ENCODE data around the gene KIF16B. TPM values are rescaled to one million over a fixed set of nuclear protein-coding genes. Genes with fewer than 3 reads are reported as not detected.

Gene KIF16B
- total RNA-seq, 4 donors from 2014 or later = 15.7 to 29.0 (median 19.3) TPM

DNA sequence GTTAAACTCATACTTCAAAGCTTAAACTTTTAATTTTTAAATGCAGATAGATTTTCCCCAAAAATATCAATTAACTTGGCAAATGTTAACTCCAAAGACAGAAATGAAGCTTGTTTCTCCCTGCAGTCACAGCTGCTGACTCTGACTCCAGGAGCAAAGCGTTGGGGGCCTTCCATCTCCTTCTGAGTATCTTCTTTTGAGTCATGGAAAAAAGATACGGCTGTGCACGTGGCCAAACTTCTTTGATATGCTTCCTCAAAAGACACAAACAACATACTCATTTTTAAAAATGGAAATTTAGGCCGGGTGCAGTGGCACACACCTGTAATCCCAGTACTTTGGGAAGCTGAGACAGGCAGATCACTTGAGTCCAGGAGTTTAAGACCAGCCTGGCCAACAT, 28.3 kb downstream of the KIF16B start:
- DNase-seq (ENCODE audit: low spot score) (no peak), ATAC-seq (ENCODE audit: low FRiP score) (no peak)
- TF ChIP-seq CTCF (IDR thresholded peaks at IDR 0.05) = no peak

DNA sequence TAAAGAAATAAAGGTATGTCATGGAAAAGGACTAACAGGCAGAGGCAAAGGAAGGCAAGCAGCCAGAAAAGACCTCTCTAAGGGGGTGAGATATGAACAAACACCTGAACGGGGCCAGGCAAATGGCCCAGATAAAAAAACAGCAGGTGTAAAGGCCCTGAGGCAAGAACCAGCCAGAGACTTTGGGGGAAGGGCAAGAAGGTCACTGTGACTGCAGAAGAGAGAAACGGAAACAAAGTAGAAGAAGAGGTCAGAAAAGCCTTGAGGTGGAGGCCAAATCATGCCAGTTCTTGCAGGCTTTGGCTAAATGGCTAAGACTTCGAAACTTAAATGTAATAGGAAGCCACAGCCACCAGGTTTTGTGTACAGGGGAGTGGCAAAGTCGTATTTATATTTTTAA, 30.8 kb downstream of the KIF16B start:
- DNase-seq (ENCODE audit: low spot score) = no peak
- no peak for ATAC-seq (ENCODE audit: low FRiP score)
- TF ChIP-seq CTCF (IDR thresholded peaks at IDR 0.05) = no peak

DNA sequence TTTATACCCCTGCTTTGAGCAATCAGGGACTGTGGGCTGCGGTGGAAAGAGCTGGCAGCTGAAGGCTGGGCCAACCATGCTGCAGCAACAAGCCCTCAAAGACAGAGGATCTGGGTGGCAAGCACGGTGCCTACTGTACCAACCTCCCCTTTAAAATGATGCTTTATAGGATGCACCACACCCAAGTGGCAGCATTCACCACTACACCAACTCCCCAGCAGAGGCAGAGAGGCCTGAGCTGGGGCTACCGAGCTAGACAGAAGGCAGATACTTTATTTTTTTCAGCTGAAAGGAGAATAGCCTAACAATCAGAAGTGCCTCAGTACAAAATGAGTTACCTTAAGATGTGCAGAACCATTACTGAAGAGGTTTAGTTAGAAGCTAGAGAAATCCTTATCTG, 31.4 kb downstream of the KIF16B start:
- ATAC-seq (ENCODE audit: low FRiP score) = no peak
- DNase-seq (ENCODE audit: low spot score) = no peak
- no peak for TF ChIP-seq CTCF (IDR thresholded peaks at IDR 0.05)

- TF ChIP-seq CTCF (IDR thresholded peaks at IDR 0.05) = no peak
- ATAC-seq (ENCODE audit: low FRiP score) (no peak), DNase-seq (ENCODE audit: low spot score) (no peak)
These were observed 32.0 kb downstream of the KIF16B start for GRCh38 chr20:16541226-16541625.

DNA sequence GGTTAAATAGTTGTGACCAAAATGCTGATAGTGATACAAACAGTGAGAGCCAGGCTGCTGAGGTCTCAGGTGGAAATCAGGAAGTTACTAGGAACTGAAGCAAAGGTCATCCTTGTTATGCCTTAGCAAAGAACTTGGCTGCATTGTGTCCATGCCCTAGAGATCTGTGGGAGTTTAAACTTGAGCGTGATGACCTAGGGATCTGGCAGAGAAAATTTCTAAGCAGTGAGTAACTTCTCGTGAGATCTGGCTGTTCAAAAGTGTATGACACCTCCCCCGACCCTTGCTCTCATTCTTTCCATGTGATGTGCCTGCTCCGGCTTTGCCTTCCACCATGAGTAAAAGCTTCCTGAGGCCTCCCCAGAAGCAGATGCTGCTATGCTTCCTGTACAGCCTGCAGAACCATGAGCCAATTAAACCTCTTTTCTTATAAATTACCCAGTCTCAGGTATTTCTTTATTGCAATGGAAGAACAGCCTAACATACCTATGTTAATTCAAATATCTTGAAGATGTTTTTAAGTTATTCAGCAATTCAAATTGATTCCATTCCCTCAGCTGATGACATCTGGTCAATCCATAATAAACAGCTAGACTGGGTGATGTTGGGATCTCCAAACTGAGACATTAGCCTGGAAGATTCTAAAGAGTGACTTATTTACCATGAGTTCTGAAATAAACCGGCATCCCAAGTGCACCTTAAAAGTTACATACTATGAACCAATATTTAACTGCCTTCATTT, 33.8 kb downstream of the KIF16B start:
- no peak for TF ChIP-seq CTCF (IDR thresholded peaks at IDR 0.05)
- no peak for ATAC-seq (ENCODE audit: low FRiP score)

DNA sequence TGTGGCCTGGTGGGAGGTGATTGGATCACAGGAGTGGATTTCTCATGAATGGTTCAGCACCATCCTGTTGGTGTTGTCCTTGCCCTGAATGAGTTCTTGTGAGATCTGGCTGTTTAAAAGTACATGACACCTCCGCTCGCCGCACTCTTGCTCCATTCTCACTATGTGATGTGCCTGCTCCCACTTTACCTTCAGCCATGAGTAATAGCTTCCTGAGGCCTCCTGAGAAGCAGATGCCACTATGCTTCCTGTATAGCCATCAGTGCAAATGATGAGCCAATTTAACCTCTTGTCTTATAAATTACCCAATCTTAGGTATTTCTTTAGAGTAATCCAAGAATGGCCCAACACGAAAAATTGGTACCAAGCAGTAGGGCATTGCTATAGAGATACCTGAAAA, 34.5 kb downstream of the KIF16B start:
- no peak for DNase-seq (ENCODE audit: low spot score)
- no peak for ATAC-seq (ENCODE audit: low FRiP score)
- TF ChIP-seq CTCF (IDR thresholded peaks at IDR 0.05) = no peak

More for the DNA sequence above, 33.8 kb downstream of the KIF16B start:
- no peak for DNase-seq (ENCODE audit: low spot score)

DNA sequence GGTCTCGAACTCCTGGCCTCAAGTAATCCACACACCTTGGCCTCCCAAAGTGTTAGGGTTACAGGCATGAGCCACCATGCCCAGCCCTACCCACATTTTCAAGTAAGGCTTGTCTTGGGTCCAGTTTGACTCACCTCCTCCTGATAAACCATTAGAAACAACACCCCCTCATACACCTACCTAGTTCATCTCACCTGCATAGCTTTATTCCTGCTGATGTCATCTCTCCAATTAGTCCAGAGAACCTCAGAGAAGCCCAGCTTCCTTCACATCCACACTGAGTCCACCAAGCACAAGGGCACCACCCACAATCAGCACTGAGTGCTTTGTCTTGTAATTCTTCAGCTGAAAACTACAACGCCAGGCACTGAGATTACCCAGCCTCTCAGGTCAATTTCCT, 35.3 kb downstream of the KIF16B start:
- ATAC-seq (ENCODE audit: low FRiP score) (no peak), DNase-seq (ENCODE audit: low spot score) (no peak)
- TF ChIP-seq CTCF (IDR thresholded peaks at IDR 0.05) = no peak
